Measurements from ENCODE around the gene PNMA1. TPM values are rescaled to one million over a fixed set of nuclear protein-coding genes. Genes with fewer than 3 reads are reported as not detected.

PNMA1 gene
- total and polyA plus RNA-seq, 9 of the 15 experiments (the other 6 are each of a cell fraction or from before 2014, with no cell fraction given), result 1.7 to 26.4 (median 8.7) TPM

DNA sequence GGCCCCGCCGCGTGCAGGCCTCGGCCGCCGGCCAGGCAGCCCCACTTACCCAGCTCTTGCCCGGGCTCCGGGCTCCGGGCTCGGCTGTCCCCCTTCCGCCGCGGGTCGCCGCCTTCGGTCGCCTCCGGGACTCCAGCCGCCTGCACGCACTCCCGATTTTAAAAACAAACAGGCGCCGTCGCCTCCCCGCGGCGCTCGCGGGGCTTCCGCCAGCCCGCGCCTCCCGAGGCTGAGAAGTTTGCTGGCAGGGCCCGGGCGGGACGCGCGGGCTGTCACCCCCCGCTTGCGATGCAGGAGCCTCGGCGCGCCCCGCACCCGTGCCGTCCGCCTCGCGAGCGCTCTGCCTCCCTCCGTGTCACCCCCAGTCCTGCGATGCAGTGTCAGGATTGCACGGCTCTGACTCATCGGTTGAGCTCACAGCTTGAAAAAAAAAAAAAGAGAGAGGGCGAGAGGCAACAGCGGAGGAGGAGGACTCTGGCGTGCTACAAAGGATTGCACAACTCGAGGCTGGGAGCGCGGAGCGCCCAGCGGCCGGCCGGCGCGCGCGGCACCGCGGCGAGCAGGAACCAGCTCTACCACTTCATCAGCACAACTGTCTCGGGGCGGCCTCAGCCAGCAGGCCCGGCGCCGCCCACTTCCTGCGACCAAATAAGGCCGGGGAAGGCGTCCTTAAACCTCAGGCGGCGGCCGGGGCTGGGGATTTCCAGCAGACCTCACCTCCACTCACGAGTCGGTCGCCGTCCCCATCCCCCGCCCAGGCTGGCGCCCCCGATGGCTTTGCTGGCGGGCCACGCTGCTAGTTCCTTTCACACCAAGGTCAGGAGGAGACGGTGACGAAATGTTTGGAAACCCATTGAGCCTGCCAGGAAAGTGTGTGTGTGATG is 45.8 kb upstream of the PNMA1 start (continued):
- TF ChIP-seq, protein P1, sequence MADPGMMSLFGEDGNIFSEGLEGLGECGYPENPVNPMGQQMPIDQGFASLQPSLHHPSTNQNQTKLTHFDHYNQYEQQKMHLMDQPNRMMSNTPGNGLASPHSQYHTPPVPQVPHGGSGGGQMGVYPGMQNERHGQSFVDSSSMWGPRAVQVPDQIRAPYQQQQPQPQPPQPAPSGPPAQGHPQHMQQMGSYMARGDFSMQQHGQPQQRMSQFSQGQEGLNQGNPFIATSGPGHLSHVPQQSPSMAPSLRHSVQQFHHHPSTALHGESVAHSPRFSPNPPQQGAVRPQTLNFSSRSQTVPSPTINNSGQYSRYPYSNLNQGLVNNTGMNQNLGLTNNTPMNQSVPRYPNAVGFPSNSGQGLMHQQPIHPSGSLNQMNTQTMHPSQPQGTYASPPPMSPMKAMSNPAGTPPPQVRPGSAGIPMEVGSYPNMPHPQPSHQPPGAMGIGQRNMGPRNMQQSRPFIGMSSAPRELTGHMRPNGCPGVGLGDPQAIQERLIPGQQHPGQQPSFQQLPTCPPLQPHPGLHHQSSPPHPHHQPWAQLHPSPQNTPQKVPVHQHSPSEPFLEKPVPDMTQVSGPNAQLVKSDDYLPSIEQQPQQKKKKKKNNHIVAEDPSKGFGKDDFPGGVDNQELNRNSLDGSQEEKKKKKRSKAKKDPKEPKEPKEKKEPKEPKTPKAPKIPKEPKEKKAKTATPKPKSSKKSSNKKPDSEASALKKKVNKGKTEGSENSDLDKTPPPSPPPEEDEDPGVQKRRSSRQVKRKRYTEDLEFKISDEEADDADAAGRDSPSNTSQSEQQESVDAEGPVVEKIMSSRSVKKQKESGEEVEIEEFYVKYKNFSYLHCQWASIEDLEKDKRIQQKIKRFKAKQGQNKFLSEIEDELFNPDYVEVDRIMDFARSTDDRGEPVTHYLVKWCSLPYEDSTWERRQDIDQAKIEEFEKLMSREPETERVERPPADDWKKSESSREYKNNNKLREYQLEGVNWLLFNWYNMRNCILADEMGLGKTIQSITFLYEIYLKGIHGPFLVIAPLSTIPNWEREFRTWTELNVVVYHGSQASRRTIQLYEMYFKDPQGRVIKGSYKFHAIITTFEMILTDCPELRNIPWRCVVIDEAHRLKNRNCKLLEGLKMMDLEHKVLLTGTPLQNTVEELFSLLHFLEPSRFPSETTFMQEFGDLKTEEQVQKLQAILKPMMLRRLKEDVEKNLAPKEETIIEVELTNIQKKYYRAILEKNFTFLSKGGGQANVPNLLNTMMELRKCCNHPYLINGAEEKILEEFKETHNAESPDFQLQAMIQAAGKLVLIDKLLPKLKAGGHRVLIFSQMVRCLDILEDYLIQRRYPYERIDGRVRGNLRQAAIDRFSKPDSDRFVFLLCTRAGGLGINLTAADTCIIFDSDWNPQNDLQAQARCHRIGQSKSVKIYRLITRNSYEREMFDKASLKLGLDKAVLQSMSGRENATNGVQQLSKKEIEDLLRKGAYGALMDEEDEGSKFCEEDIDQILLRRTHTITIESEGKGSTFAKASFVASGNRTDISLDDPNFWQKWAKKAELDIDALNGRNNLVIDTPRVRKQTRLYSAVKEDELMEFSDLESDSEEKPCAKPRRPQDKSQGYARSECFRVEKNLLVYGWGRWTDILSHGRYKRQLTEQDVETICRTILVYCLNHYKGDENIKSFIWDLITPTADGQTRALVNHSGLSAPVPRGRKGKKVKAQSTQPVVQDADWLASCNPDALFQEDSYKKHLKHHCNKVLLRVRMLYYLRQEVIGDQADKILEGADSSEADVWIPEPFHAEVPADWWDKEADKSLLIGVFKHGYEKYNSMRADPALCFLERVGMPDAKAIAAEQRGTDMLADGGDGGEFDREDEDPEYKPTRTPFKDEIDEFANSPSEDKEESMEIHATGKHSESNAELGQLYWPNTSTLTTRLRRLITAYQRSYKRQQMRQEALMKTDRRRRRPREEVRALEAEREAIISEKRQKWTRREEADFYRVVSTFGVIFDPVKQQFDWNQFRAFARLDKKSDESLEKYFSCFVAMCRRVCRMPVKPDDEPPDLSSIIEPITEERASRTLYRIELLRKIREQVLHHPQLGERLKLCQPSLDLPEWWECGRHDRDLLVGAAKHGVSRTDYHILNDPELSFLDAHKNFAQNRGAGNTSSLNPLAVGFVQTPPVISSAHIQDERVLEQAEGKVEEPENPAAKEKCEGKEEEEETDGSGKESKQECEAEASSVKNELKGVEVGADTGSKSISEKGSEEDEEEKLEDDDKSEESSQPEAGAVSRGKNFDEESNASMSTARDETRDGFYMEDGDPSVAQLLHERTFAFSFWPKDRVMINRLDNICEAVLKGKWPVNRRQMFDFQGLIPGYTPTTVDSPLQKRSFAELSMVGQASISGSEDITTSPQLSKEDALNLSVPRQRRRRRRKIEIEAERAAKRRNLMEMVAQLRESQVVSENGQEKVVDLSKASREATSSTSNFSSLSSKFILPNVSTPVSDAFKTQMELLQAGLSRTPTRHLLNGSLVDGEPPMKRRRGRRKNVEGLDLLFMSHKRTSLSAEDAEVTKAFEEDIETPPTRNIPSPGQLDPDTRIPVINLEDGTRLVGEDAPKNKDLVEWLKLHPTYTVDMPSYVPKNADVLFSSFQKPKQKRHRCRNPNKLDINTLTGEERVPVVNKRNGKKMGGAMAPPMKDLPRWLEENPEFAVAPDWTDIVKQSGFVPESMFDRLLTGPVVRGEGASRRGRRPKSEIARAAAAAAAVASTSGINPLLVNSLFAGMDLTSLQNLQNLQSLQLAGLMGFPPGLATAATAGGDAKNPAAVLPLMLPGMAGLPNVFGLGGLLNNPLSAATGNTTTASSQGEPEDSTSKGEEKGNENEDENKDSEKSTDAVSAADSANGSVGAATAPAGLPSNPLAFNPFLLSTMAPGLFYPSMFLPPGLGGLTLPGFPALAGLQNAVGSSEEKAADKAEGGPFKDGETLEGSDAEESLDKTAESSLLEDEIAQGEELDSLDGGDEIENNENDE (IDR thresholded peaks at IDR 0.05; ENCODE audit: low read depth, low read length), result no peak
- TF ChIP-seq DPF2 (IDR thresholded peaks at IDR 0.05) (peak; percentile 77), PTTG1 (tag; IDR thresholded peaks at IDR 0.05; ENCODE audit: low read depth) (no peak), RBM25 (IDR thresholded peaks at IDR 0.05; ENCODE audit: low read depth, low read length, severe bottlenecking) (no peak), ZZZ3 (IDR thresholded peaks at IDR 0.05) (no peak), CBX3 (IDR thresholded peaks at IDR 0.05; ENCODE audit: borderline replicate concordance in 1 of 2, low read length in 2 of 2) (no peak), BRD9 (IDR thresholded peaks at IDR 0.05; ENCODE audit: low read depth, partially characterized antibody) (no peak), SMARCE1 (IDR thresholded peaks at IDR 0.05) (0 out of 2 replicates have a peak, but pooled peaks have one; percentile 43), HNRNPK (IDR thresholded peaks at IDR 0.05; ENCODE audit: low read depth, low read length, poor library complexity, severe bottlenecking) (no peak), EP300 (IDR thresholded peaks at IDR 0.05; ENCODE audit: low read length) (peak; percentile 19; the same call in 1 of the 2 replicates), ZNF12 (CRISPR knock-in tag; IDR thresholded peaks at IDR 0.05) (no peak), POLR2B (IDR thresholded peaks at IDR 0.05; ENCODE audit: low read depth, partially characterized antibody) (no peak), TCF7 (IDR thresholded peaks at IDR 0.05; ENCODE audit: borderline replicate concordance) (no peak), ZNF197 (CRISPR knock-in tag; IDR thresholded peaks at IDR 0.05; ENCODE audit: low read depth) (no peak), DNMT1 (IDR thresholded peaks at IDR 0.05) (no peak), NFE2 (IDR thresholded peaks at IDR 0.05; ENCODE audit: low read depth) (no peak; the same call in 1 of the 2 replicates), U2AF1 (optimal IDR thresholded peaks at IDR 0.05; ENCODE audit: low read depth, low read length) (peak; percentile 41), ZFX (CRISPR knock-in tag; IDR thresholded peaks at IDR 0.05) (peak; percentile 77; the same call in 1 of the 2 replicates)
